ENCODE measurements around the gene KIAA1671.

GRCh38 chr22:25206998-25207397 lies 254.5 kb downstream of the KIAA1671 start:
- TF ChIP-seq, protein P1, sequence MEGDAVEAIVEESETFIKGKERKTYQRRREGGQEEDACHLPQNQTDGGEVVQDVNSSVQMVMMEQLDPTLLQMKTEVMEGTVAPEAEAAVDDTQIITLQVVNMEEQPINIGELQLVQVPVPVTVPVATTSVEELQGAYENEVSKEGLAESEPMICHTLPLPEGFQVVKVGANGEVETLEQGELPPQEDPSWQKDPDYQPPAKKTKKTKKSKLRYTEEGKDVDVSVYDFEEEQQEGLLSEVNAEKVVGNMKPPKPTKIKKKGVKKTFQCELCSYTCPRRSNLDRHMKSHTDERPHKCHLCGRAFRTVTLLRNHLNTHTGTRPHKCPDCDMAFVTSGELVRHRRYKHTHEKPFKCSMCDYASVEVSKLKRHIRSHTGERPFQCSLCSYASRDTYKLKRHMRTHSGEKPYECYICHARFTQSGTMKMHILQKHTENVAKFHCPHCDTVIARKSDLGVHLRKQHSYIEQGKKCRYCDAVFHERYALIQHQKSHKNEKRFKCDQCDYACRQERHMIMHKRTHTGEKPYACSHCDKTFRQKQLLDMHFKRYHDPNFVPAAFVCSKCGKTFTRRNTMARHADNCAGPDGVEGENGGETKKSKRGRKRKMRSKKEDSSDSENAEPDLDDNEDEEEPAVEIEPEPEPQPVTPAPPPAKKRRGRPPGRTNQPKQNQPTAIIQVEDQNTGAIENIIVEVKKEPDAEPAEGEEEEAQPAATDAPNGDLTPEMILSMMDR (conservative IDR thresholded peaks at IDR 0.05; ENCODE audit: low read depth, low read length): no peak
- no peak for TF ChIP-seq EZH2 (IDR thresholded peaks at IDR 0.05; ENCODE audit: borderline replicate concordance, low read depth, low read length, poor library complexity, severe bottlenecking)

All from A673 (cell line).